Measurements from ENCODE around the gene KRTAP4-8.

DNA sequence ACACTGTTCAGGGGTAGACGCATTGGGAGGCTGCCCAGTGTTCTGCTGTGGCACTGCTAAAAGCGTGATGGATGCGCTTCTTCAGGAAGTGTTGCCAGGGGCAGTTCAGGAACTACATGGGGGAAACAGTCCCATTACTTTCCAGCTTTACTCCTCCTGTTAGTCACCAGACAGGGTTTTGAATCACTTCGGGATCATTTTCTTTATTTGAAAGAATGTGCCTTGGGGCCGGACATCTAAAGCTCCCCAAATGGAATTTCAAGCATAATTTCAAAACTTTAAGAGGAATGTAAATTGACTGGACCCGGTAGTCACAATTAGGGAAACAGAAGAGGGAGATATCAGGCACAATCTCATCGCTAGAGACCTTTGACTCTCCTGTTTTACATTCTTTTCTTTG lies 49.5 kb downstream of the KRTAP4-8 start:
- TF ChIP-seq RXRA (IDR thresholded peaks at IDR 0.05; ENCODE audit: borderline replicate concordance, low read depth) (no peak), SMC3 (IDR thresholded peaks at IDR 0.05; ENCODE audit: low read depth, low read length) (no peak)

All from SK-N-SH (cell line).